SK-N-SH (cell line): ENCODE results near the gene SLC24A3. TPM values are rescaled to one million over a fixed set of nuclear protein-coding genes. Genes with fewer than 3 reads are reported as not detected.

ENCODE experiments used
- CTCF ChIA-PET: fragments of 300-600, 350-600 bp; formaldehyde crosslinking; extraction: SDS; loops from one replicate; lab custom pipeline; 2021; lab: Yijun Ruan, JAX
- POLR2A ChIA-PET: fragments of 350-600 bp; sonication (Branson Sonifier 250); formaldehyde crosslinking; extraction: SDS; loops from one replicate; lab custom pipeline; 2020; ENCODE audit warnings: antibody characterized with exemption, inconsistent platforms; lab: Yijun Ruan, JAX
- DNase-seq: peaks from one replicate; pipeline ENCODE4 v3.0.0; 2012
- H2AFZ ChIP-seq: fragments of 200-600 bp; sonication (generic); 2 replicates; pipeline ENCODE4 v1.8.1; 2016; ENCODE audit warnings: antibody characterized with exemption, mild to moderate bottlenecking, low read depth
- H3F3A ChIP-seq: fragments of 200-600 bp; sonication (generic); replicated peaks from 2 replicates; pipeline ENCODE3; 2016; ENCODE audit warnings: antibody characterized with exemption, mild to moderate bottlenecking; ENCODE audit not compliant: insufficient read depth
- H3K27ac ChIP-seq, 2 experiments: fragments of 200-500 bp in 1 of 2; fragments of 200-600 bp in 1 of 2; sonication (Bioruptor generic) in 1 of 2; sonication (generic), shearing (Covaris generic) in 1 of 2; 2 replicates each; pipeline versions ENCODE4 v1.5.1 to v1.6.1; 2014 to 2016; ENCODE audit warnings: low read depth in 2 of 2, inconsistent platforms in 1 of 2, low read length in 1 of 2, mild to moderate bottlenecking in 1 of 2, mixed read lengths in 1 of 2
- H3K27me3 ChIP-seq: fragments of 200-600 bp; sonication (generic), shearing (Covaris generic); 2 replicates; pipeline ENCODE4 v1.6.1; 2016; ENCODE audit warnings: mixed run types; ENCODE audit not compliant: insufficient read depth
- H3K36me3 ChIP-seq, 2 experiments: fragments of 200-500 bp in 1 of 2; fragments of 200-600 bp in 1 of 2; sonication (Bioruptor generic) in 1 of 2; sonication (generic) in 1 of 2; replicated peaks in 1 of 2; 2 replicates each; pipeline versions ENCODE3 to v1.5.1; 2014 to 2016; ENCODE audit warnings: low read length in 1 of 2, mild to moderate bottlenecking in 1 of 2; ENCODE audit not compliant: insufficient read depth in 2 of 2, control insufficient read depth in 1 of 2
- H3K4me1 ChIP-seq, 2 experiments: fragments of 200-500 bp in 1 of 2; fragments of 200-600 bp in 1 of 2; sonication (Bioruptor generic) in 1 of 2; sonication (generic), shearing (Covaris generic) in 1 of 2; 2 replicates each; pipeline versions ENCODE4 v1.5.1 to v1.6.1; 2014 to 2016; ENCODE audit warnings: low read depth in 1 of 2, low read length in 1 of 2, mixed run types in 1 of 2; ENCODE audit not compliant: insufficient read depth in 2 of 2, control insufficient read depth in 1 of 2
- H3K4me2 ChIP-seq: fragments of 200-600 bp; sonication (generic), shearing (Covaris generic); 2 replicates; pipeline ENCODE4 v1.6.1; 2017; ENCODE audit warnings: mixed run types
- H3K4me3 ChIP-seq, 2 experiments: fragments of 200-500 bp in 1 of 2; fragments of 200-600 bp in 1 of 2; sonication (Bioruptor generic) in 1 of 2; sonication (generic), shearing (Covaris generic) in 1 of 2; 2 replicates each; pipeline versions ENCODE4 v1.5.1 to v1.8.1; 2014 to 2016; ENCODE audit warnings: low read depth in 2 of 2, inconsistent platforms in 1 of 2, low read length in 1 of 2, mild to moderate bottlenecking in 1 of 2, mixed read lengths in 1 of 2, moderate library complexity in 1 of 2
- H3K79me2 ChIP-seq: fragments of 200-600 bp; sonication (generic); 2 replicates; pipeline ENCODE4 v1.8.1; 2017; ENCODE audit warnings: mild to moderate bottlenecking; ENCODE audit not compliant: insufficient read depth
- H3K9ac ChIP-seq: fragments of 200-600 bp; sonication (generic); 2 replicates; pipeline ENCODE4 v1.6.1; 2017; ENCODE audit warnings: mixed run types
- H3K9me2 ChIP-seq: fragments of 200-600 bp; sonication (generic); 2 replicates; pipeline ENCODE4 v1.6.1; 2017; ENCODE audit warnings: mixed run types
- H3K9me3 ChIP-seq: fragments of 200-600 bp; sonication (generic); 2 replicates; pipeline ENCODE4 v1.6.1; 2017; ENCODE audit warnings: mixed run types, mild to moderate bottlenecking, moderate library complexity
- H4K20me1 ChIP-seq: fragments of 200-600 bp; sonication (generic); 2 replicates; pipeline ENCODE4 v1.6.1; 2017; ENCODE audit warnings: mild to moderate bottlenecking, mixed run types; ENCODE audit not compliant: insufficient read depth
- EZH2phosphoT487 ChIP-seq: fragments of 200-600 bp; sonication (generic); IDR thresholded peaks from 2 replicates; pipeline ENCODE4 v1.6.1; 2017; ENCODE audit warnings: low read depth, mixed run types, mild to moderate bottlenecking, antibody characterized with exemption, moderate library complexity, borderline replicate concordance
- FOXM1 ChIP-seq: IDR thresholded peaks from 2 replicates; pipeline ENCODE4 v1.4.0; 2012; ENCODE audit warnings: low read depth, mild to moderate bottlenecking
- MAX ChIP-seq: IDR thresholded peaks from 2 replicates; pipeline ENCODE4 v1.4.0; 2012; ENCODE audit warnings: low read depth
- MXI1 ChIP-seq: IDR thresholded peaks from 2 replicates; pipeline ENCODE4 v1.6.1; 2012; ENCODE audit warnings: mild to moderate bottlenecking, low read depth, low read length, improper control_type of control experiment
- REST ChIP-seq: IDR thresholded peaks from 2 replicates; pipeline ENCODE4 v1.6.1; 2012; ENCODE audit warnings: mild to moderate bottlenecking, low read depth, low read length, moderate library complexity
- RFX5 ChIP-seq: IDR thresholded peaks from 2 replicates; pipeline ENCODE4 v1.6.1; 2012; ENCODE audit warnings: mild to moderate bottlenecking, improper control_type of control experiment, low read length
- TAF1 ChIP-seq: IDR thresholded peaks from 2 replicates; pipeline ENCODE4 v1.6.1; 2012; ENCODE audit warnings: low read depth, mild to moderate bottlenecking, low read length, moderate library complexity, borderline replicate concordance
- WGBS: methylation state at CpG from one replicate; pipeline ENCODE4 v1.1.6; 2017; ENCODE audit warnings: low lambda C conversion rate; 5-methylcytosine and 5-hydroxymethylcytosine counted together
- polyA plus RNA-seq, 3 experiments: library from polyadenylated mRNA; depleted of rRNA; stranded (reverse); fragments of >200 nt; gene quantifications; 2 replicates each; pipeline ENCODE4 v1.2.3, GENCODE V29; 2012

SLC24A3 gene
- polyA plus RNA-seq, 1 of the 3 experiments (the other 2 are of a cell fraction), result not detected

- TF ChIP-seq REST (no peak), FOXM1 (no peak)
Measured at GRCh38 chr20:19336631-19337030, 124.2 kb downstream of the SLC24A3 start (continued).

- Histone ChIP-seq H3K9me3 (no peaks in the 10 kb centered on the region), H3K9ac (no peak overlapping the region), H2AFZ (no peak overlapping the region), H3K27me3 (no peaks in the 10 kb centered on the region; the same call in 1 of the 2 replicates), H3K4me2 (no peak overlapping the region), H3K9me2 (no peaks in the 10 kb centered on the region), H3K4me3 (no peak overlapping the region), H3K27ac (no peak overlapping the region), H3K79me2 (no peaks in the 10 kb centered on the region), H3K36me3 (no peaks in the 10 kb centered on the region), H3F3A (no peaks in the 10 kb centered on the region), H4K20me1 (no peaks in the 10 kb centered on the region), H3K4me1 (no peaks in the 10 kb centered on the region; a peak in 1 of 4 replicates)
- WGBS, result 0% methylated on average over 3 of the region's 3 CpGs
- TF ChIP-seq RFX5, result no peak
- no peak for TF ChIP-seq TAF1
- TF ChIP-seq MAX, result no peak
- TF ChIP-seq EZH2phosphoT487, result no peak
- no peak for TF ChIP-seq MXI1
- no peak for TF ChIP-seq REST
- ChIA-PET CTCF (no interaction called here), POLR2A (no interaction called here)
- DNase-seq, result no peak
Measured at GRCh38 chr20:19338380-19338779, 125.9 kb downstream of the SLC24A3 start.
